Trophoblast cell (in vitro differentiated cells and primary cell): ENCODE results near the gene TMCO2.

ENCODE experiments used
- DNase-seq, 2 donors: peaks; one replicate each; pipeline ENCODE4 v3.0.0-alpha.2; 2016
- H2AFZ ChIP-seq: 2 replicates; pipeline ENCODE4 v1.6.1; 2013; ENCODE audit warnings: low read length, moderate library complexity, mild to moderate bottlenecking; ENCODE audit not compliant: insufficient read depth, poor library complexity
- H2AK5ac ChIP-seq: 2 replicates; pipeline ENCODE4 v1.6.1; 2013; ENCODE audit warnings: mild to moderate bottlenecking, low read length
- H2BK120ac ChIP-seq: 2 replicates; pipeline ENCODE4 v1.6.1; 2013; ENCODE audit warnings: low read length, mild to moderate bottlenecking, moderate library complexity; ENCODE audit not compliant: insufficient read depth, poor library complexity
- H2BK12ac ChIP-seq: 2 replicates; pipeline ENCODE4 v1.6.1; 2013; ENCODE audit warnings: mild to moderate bottlenecking, low read length, moderate library complexity
- H2BK5ac ChIP-seq: 2 replicates; pipeline ENCODE4 v1.6.1; 2013; ENCODE audit warnings: low read length, low read depth, moderate library complexity, mild to moderate bottlenecking; ENCODE audit not compliant: poor library complexity
- H3K14ac ChIP-seq: 2 replicates; pipeline ENCODE4 v1.6.1; 2013; ENCODE audit warnings: mild to moderate bottlenecking, low read length
- H3K18ac ChIP-seq: 2 replicates; pipeline ENCODE4 v1.6.1; 2013; ENCODE audit warnings: mild to moderate bottlenecking, low read length
- H3K23ac ChIP-seq: 2 replicates; pipeline ENCODE4 v1.6.1; 2013; ENCODE audit warnings: low read length
- H3K27ac ChIP-seq: 2 replicates; pipeline ENCODE4 v1.5.1; 2013; ENCODE audit warnings: low read depth, mild to moderate bottlenecking, inconsistent platforms, low read length, moderate library complexity
- H3K27me3 ChIP-seq: 2 replicates; pipeline ENCODE4 v1.6.1; 2013; ENCODE audit warnings: inconsistent platforms, mild to moderate bottlenecking, low read length, moderate library complexity; ENCODE audit not compliant: insufficient read depth
- H3K36me3 ChIP-seq, 2 experiments: 1 replicate in 1 of 2; 2 replicates in 1 of 2; pipeline ENCODE4 v1.6.1; 2013; ENCODE audit warnings: low read length in 2 of 2, mild to moderate bottlenecking in 2 of 2, moderate library complexity in 1 of 2; ENCODE audit not compliant: insufficient read depth in 2 of 2, control insufficient read depth in 1 of 2
- H3K4ac ChIP-seq: 2 replicates; pipeline ENCODE4 v1.6.1; 2013; ENCODE audit warnings: low read depth, mild to moderate bottlenecking, low read length, moderate library complexity
- H3K4me1 ChIP-seq, 2 experiments: 1 replicate in 1 of 2; 2 replicates in 1 of 2; pipeline ENCODE4 v1.6.1; 2013; ENCODE audit warnings: low read length in 2 of 2, mild to moderate bottlenecking in 2 of 2, moderate library complexity in 1 of 2; ENCODE audit not compliant: insufficient read depth in 2 of 2, control insufficient read depth in 1 of 2
- H3K4me2 ChIP-seq: 2 replicates; pipeline ENCODE4 v1.6.1; 2013; ENCODE audit warnings: inconsistent platforms, mild to moderate bottlenecking, low read length, moderate library complexity
- H3K4me3 ChIP-seq: 2 replicates; pipeline ENCODE4 v1.5.1; 2013; ENCODE audit warnings: mild to moderate bottlenecking, low read depth, low read length, inconsistent platforms
- H3K79me1 ChIP-seq: one replicate; pipeline ENCODE4 v1.6.1; 2013; ENCODE audit warnings: low read length
- H3K79me2 ChIP-seq: 2 replicates; pipeline ENCODE4 v1.6.1; 2013; ENCODE audit warnings: low read length, mild to moderate bottlenecking; ENCODE audit not compliant: control insufficient read depth, insufficient read depth, poor library complexity
- H3K9ac ChIP-seq: 2 replicates; pipeline ENCODE4 v1.6.1; 2013; ENCODE audit warnings: mild to moderate bottlenecking, low read length
- H3K9me3 ChIP-seq: 2 replicates; pipeline ENCODE4 v1.6.1; 2013; ENCODE audit warnings: low read depth, mild to moderate bottlenecking, control low read depth, inconsistent platforms, low read length; ENCODE audit not compliant: insufficient read depth
- H4K12ac ChIP-seq: 2 replicates; pipeline ENCODE4 v1.6.1; 2013; ENCODE audit warnings: low read depth, mild to moderate bottlenecking, low read length, moderate library complexity
- H4K8ac ChIP-seq: 2 replicates; pipeline ENCODE4 v1.6.1; 2013; ENCODE audit warnings: low read depth, mild to moderate bottlenecking, low read length, moderate library complexity
- H4K91ac ChIP-seq: one replicate; pipeline ENCODE4 v1.6.1; 2013; ENCODE audit warnings: low read depth, mild to moderate bottlenecking, low read length, moderate library complexity
- WGBS: extraction: QIAGEN DNeasy Blood & Tissue Kit; methylation state at CpG from one replicate; pipeline ENCODE4 v1.1.7; 2013; ENCODE audit warnings: missing lambda C conversion rate; ENCODE audit not compliant: insufficient read length, insufficient coverage; ENCODE audit errors: extremely low coverage; 5-methylcytosine and 5-hydroxymethylcytosine counted together

Gene TMCO2

GRCh38 chr1:40301066-40301465, 53.3 kb downstream of the TMCO2 start:
- H3K79me1 ChIP-seq, result peaks cover 12% of the 10 kb centered on the region
- H3K4me2 ChIP-seq, result no peak overlapping the region
- H3K9me3 ChIP-seq, result no peaks in the 10 kb centered on the region
- no CpG with 5 or more reads among the region's 10 CpGs for WGBS
- no peak overlapping the region for H4K12ac ChIP-seq
- H4K91ac ChIP-seq, result no peak overlapping the region
- H2BK12ac ChIP-seq, result no peak overlapping the region
- no peak overlapping the region for H2AK5ac ChIP-seq
- H3K79me2 ChIP-seq, result peaks cover 6% of the 10 kb centered on the region
- no peak overlapping the region for H3K18ac ChIP-seq
- no peak overlapping the region for H2AFZ ChIP-seq
- no peak overlapping the region for H3K9ac ChIP-seq
- H3K36me3 ChIP-seq, result no peaks in the 10 kb centered on the region
- no peak overlapping the region for H4K8ac ChIP-seq
- H2BK120ac ChIP-seq, result no peak overlapping the region
- H3K27ac ChIP-seq, result no peak overlapping the region
- no peak overlapping the region for H3K4me3 ChIP-seq
- H3K4me1 ChIP-seq, result peaks cover 14 to 15% of the 10 kb centered on the region in 2 experiments
- no peak overlapping the region for H2BK5ac ChIP-seq
- H3K23ac ChIP-seq, result no peak overlapping the region
- no peak overlapping the region for H3K4ac ChIP-seq
- no peak for DNase-seq
- no peaks in the 10 kb centered on the region for H3K27me3 ChIP-seq
- H3K14ac ChIP-seq, result no peak overlapping the region
